ENCODE results near the gene MSH5. TPM values are rescaled to one million over a fixed set of nuclear protein-coding genes. Genes with fewer than 3 reads are reported as not detected.

The MSH5 gene
- total and polyA plus RNA-seq, 2 of the 13 experiments (the other 11 are each of a cell fraction or from before 2014, with no cell fraction given), result 10.2 to 38.7 TPM

DNA sequence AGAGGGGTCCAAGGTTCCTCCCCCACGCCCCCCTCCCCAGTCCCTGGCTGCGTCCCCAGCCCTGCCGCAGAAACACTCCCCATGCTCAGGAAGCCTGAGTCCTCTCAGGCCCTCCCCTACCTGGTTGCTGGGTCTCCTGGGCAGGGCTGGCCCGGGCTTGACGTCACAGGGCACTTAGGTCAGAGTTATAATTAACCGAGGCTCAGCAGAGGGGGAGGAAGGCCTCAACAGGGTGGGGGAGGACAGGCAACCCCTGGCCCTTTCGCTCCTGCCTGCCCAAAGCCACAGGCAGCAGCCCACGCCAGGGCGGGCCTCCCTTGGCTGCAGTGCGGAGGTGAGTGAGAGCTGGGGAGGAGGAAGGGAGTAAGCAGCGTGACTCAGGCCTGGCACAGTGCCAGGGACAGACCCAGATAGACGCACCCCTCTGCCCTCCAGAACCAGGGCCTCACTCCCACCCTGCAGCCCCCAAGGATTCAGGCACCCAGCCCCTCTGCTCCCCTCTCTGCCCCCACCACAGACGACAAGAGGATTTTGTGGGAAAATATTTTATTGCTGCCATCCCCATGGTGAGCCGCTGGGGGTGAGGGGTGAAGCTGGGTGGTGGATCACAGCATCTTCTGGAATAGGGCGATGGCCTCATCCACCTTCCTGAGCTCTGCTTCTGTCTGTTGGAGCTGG, 37.3 kb downstream of the MSH5 start, which contains the start of gene VWA7 (continued):
- 0 out of 2 replicates have a peak, but pooled peaks have one; percentile 32 for TF ChIP-seq RERE (CRISPR knock-in tag; IDR thresholded peaks at IDR 0.05; ENCODE audit: low read depth)
- no peak for TF ChIP-seq SMC3 (IDR thresholded peaks at IDR 0.05; ENCODE audit: low read length)
- TF ChIP-seq POGZ (CRISPR knock-in tag; IDR thresholded peaks at IDR 0.05), result peak; percentile 37; the same call in 1 of the 2 replicates
- TF ChIP-seq ZFP36 (IDR thresholded peaks at IDR 0.05; ENCODE audit: borderline replicate concordance, low read depth, low read length, partially characterized antibody), result no peak
- TF ChIP-seq ZSCAN9 (CRISPR knock-in tag; IDR thresholded peaks at IDR 0.05; ENCODE audit: borderline replicate concordance), result 0 out of 2 replicates have a peak, but pooled peaks have one; percentile 21
- 0 out of 2 replicates have a peak, but pooled peaks have one; percentile 36 for TF ChIP-seq PITX1 (CRISPR knock-in tag; IDR thresholded peaks at IDR 0.05)
- peak; percentile 98 for TF ChIP-seq ZNF335 (CRISPR knock-in tag; IDR thresholded peaks at IDR 0.05)
- TF ChIP-seq HMGXB4 (CRISPR knock-in tag; IDR thresholded peaks at IDR 0.05; ENCODE audit: borderline replicate concordance in 1 of 2, low read depth in 1 of 2), result peak in 1 of 2 experiments; percentile 46; a peak in 1 of 4 replicates
- TF ChIP-seq ISL2 (CRISPR knock-in tag; IDR thresholded peaks at IDR 0.05), result peak; percentile 66
- TF ChIP-seq, protein P1, sequence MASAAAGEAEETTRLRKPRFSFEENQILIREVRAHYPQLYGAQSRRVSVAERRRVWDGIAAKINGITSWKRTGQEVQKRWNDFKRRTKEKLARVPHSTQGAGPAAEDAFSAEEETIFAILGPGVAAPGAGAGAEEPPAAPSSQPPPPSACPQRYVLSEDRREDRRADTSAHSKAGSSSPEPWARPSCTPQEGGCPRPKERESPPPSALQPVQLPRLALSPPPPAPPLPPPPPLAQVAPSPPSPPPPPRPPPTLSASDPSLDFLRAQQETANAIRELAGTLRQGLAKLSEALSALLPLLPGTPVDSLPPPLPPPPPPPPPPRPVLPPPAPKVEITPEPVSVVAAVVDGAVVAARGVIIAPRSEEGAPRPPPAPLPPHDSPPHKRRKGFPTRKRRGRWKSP (CRISPR knock-in tag; IDR thresholded peaks at IDR 0.05), result 0 out of 2 replicates have a peak, but pooled peaks have one; percentile 14
- peak; percentile 74 for TF ChIP-seq GABPB1 (CRISPR knock-in tag; IDR thresholded peaks at IDR 0.05)
- TF ChIP-seq FOXP4 (CRISPR knock-in tag; IDR thresholded peaks at IDR 0.05), result peak; percentile 52
- peak; percentile 53; the same call in 1 of the 2 replicates for TF ChIP-seq HMG20A (CRISPR knock-in tag; IDR thresholded peaks at IDR 0.05; ENCODE audit: borderline replicate concordance)

All from HepG2 (cell line).